ENCODE results near the gene HLA-A.

The HLA-A gene

GRCh38 chr6:29933955-29934354, 8.4 kb upstream of the HLA-A start:
- in situ Hi-C loops (cut with MboI; ENCODE audit: low sequenced_read_pairs) = no loop called here

- in situ Hi-C loops (cut with MboI; ENCODE audit: low sequenced_read_pairs) = no loop called here
Observed at GRCh38 chr6:29935273-29935955, 6.9 kb upstream of the HLA-A start.

GRCh38 chr6:29938746-29939508, 3.4 kb upstream of the HLA-A start:
- in situ Hi-C loops (cut with MboI; ENCODE audit: low sequenced_read_pairs) = no loop called here

- in situ Hi-C loops (cut with MboI; ENCODE audit: low sequenced_read_pairs) = no loop called here
Observed at GRCh38 chr6:29941016-29941415, 1.3 kb upstream of the HLA-A start.

- in situ Hi-C loops (cut with MboI; ENCODE audit: low sequenced_read_pairs) = no loop called here
Observed at GRCh38 chr6:29941471-29941870, 861 bp upstream of the HLA-A start.

DNA sequence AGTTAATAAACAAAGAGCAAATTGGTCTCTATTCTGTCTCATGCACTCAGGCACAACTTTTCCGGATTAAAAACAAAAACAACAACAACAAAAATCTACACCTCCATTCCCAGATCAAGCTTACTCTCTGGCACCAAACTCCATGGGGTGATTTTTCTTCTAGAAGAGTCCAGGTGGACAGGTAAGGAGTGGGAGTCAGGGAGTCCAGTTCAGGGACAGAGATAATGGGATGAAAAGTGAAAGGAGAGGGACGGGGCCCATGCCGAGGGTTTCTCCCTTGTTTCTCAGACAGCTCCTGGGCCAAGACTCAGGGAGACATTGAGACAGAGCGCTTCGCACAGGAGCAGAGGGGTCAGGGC, 437 bp upstream of the HLA-A start:
- in situ Hi-C loops (cut with MboI; ENCODE audit: low sequenced_read_pairs) = no loop called here

DNA sequence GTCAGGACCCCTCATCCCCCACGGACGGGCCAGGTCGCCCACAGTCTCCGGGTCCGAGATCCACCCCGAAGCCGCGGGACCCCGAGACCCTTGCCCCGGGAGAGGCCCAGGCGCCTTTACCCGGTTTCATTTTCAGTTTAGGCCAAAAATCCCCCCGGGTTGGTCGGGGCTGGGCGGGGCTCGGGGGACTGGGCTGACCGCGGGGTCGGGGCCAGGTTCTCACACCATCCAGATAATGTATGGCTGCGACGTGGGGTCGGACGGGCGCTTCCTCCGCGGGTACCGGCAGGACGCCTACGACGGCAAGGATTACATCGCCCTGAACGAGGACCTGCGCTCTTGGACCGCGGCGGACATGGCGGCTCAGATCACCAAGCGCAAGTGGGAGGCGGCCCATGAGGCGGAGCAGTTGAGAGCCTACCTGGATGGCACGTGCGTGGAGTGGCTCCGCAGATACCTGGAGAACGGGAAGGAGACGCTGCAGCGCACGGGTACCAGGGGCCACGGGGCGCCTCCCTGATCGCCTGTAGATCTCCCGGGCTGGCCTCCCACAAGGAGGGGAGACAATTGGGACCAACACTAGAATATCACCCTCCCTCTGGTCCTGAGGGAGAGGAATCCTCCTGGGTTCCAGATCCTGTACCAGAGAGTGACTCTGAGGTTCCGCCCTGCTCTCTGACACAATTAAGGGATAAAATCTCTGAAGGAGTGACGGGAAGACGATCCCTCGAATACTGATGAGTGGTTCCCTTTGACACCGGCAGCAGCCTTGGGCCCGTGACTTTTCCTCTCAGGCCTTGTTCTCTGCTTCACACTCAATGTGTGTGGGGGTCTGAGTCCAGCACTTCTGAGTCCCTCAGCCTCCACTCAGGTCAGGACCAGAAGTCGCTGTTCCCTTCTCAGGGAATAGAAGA, 978 bp downstream of the HLA-A start:
- in situ Hi-C loops (cut with MboI; ENCODE audit: low sequenced_read_pairs) = no loop called here

DNA sequence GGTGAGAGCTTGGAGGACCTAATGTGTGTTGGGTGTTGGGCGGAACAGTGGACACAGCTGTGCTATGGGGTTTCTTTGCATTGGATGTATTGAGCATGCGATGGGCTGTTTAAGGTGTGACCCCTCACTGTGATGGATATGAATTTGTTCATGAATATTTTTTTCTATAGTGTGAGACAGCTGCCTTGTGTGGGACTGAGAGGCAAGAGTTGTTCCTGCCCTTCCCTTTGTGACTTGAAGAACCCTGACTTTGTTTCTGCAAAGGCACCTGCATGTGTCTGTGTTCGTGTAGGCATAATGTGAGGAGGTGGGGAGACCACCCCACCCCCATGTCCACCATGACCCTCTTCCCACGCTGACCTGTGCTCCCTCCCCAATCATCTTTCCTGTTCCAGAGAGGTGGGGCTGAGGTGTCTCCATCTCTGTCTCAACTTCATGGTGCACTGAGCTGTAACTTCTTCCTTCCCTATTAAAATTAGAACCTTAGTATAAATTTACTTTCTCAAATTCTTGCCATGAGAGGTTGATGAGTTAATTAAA, 3.0 kb downstream of the HLA-A start:
- in situ Hi-C loops (cut with MboI; ENCODE audit: low sequenced_read_pairs) = no loop called here

GRCh38 chr6:29946223-29947076, 4.1 kb downstream of the HLA-A start:
- in situ Hi-C loops (cut with MboI; ENCODE audit: low sequenced_read_pairs) = no loop called here

- in situ Hi-C loops (cut with MboI; ENCODE audit: low sequenced_read_pairs) = no loop called here
Observed at GRCh38 chr6:29947077-29947980, 5.0 kb downstream of the HLA-A start.

- in situ Hi-C loops (cut with MboI; ENCODE audit: low sequenced_read_pairs) = no loop called here
Observed at GRCh38 chr6:29948277-29948676, 5.9 kb downstream of the HLA-A start.

DNA sequence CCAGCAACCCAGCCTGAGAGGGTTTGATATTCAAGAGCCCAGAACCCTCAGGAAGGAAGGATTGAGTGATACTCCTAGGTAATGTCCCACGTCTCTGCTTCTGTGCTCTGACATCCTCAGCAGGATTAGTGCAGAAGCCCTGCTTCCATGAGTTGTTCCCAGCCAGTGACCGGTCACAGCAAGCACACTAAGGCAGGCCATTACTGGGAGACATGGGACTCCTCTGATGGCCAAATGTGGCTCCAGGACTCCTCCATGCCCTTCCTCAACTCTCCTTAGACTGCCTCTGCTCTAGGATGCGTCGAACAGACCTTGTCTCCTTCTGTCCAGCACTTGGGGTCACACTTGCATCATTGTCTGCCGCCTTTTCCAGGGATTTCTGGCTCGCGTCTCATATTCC, 7.6 kb downstream of the HLA-A start:
- in situ Hi-C loops (cut with MboI; ENCODE audit: low sequenced_read_pairs) = no loop called here

- in situ Hi-C loops (cut with MboI; ENCODE audit: low sequenced_read_pairs) = no loop called here
Observed at GRCh38 chr6:29951882-29952281, 9.6 kb downstream of the HLA-A start.

DNA sequence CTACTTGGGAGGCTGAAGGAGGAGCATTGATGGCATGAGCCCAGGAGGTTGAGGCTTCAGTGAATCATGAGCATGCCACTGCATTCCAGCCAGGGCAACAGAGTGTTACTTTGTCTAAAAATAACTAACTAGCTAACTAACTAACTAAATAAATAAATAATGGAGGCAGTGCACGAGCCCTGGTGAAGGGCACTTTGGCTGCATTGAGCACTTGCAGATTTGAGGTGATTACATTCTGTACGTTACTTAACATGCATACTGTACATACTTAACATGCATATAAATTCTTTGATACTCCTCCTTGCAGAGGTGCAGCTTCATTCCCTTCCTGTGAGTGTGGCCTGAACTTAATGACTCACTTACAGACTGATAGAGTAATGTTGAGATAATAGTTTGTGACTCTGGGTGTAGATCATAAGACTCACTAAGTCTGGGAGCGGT, 10.7 kb downstream of the HLA-A start:
- in situ Hi-C loops (cut with MboI; ENCODE audit: low sequenced_read_pairs) = no loop called here

DNA sequence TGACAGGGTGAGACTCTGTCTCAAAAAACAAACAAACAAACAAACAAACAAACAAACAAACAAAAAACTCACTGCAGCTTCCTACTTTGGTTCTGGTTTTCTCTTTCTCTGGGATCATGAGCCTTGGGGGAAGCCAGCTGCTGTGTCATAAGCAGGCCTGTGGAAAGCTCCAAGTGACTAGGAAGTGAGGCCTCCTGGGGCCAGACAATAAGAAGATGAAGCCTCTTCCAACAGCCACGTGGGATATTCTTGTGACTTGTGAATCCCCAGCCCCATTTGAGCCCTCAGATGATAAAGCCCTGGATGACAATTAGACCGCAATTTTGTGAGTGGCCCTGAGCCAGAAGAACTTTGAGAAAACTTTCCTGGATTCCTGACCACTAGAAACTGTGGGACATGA, 11.4 kb downstream of the HLA-A start:
- in situ Hi-C loops (cut with MboI; ENCODE audit: low sequenced_read_pairs) = no loop called here

GRCh38 chr6:29954272-29954671, 11.9 kb downstream of the HLA-A start:
- in situ Hi-C loops (cut with MboI; ENCODE audit: low sequenced_read_pairs) = no loop called here

GRCh38 chr6:29955783-29956182, 13.5 kb downstream of the HLA-A start:
- in situ Hi-C loops (cut with MboI; ENCODE audit: low sequenced_read_pairs) = no loop called here

GRCh38 chr6:29956518-29956917, 14.2 kb downstream of the HLA-A start:
- in situ Hi-C loops (cut with MboI; ENCODE audit: low sequenced_read_pairs) = no loop called here

DNA sequence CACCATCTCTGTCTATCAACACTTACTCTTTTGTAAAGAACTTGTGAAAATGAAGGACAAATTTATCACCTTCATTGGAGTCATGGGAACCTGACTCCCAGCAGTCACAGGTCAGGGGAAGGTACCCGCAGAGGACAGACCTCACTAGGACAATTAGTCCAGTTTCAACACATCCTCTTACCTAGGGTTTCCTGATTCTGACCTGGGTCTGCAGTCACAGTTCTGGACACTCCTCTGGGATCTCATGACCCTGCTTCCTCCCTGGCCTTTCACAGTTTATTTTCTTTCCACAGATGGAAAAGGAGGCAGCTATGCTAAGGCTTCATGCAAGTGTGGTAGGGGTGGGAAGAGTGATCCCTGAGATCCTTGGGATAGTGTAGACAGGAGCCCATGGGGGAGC, 15.7 kb downstream of the HLA-A start:
- in situ Hi-C loops (cut with MboI; ENCODE audit: low sequenced_read_pairs) = no loop called here
